Mucosa of rectum (tissue), 2 donors: Measurements from ENCODE around the gene PCNP.

ENCODE experiments used
- H3K27ac ChIP-seq, 2 donors: one replicate each; pipeline ENCODE4 v1.7.0; 2013; ENCODE audit warnings: inconsistent platforms in 2 of 2, low read depth in 2 of 2, low read length in 2 of 2
- H3K27me3 ChIP-seq, 2 donors: one replicate each; pipeline ENCODE4 v1.7.0; 2013; ENCODE audit warnings: low read length in 2 of 2; ENCODE audit not compliant: control insufficient read depth in 2 of 2, insufficient read depth in 2 of 2
- H3K36me3 ChIP-seq, 2 donors: one replicate each; pipeline ENCODE4 v1.7.0; 2013; ENCODE audit warnings: low read length in 2 of 2; ENCODE audit not compliant: control insufficient read depth in 2 of 2, insufficient read depth in 2 of 2
- H3K4me1 ChIP-seq, 2 donors: one replicate each; pipeline ENCODE4 v1.7.0; 2013; ENCODE audit warnings: low read length in 2 of 2, mild to moderate bottlenecking in 1 of 2; ENCODE audit not compliant: control insufficient read depth in 2 of 2, insufficient read depth in 2 of 2
- H3K4me3 ChIP-seq, 2 donors: one replicate each; pipeline ENCODE4 v1.7.0; 2013; ENCODE audit warnings: low read length in 2 of 2
- H3K9ac ChIP-seq, 2 donors: one replicate each; pipeline ENCODE4 v1.7.0; 2013; ENCODE audit warnings: low read length in 2 of 2, low read depth in 1 of 2, mild to moderate bottlenecking in 1 of 2
- H3K9me3 ChIP-seq, 2 donors: one replicate each; pipeline ENCODE4 v1.7.0; 2013; ENCODE audit warnings: low read length in 2 of 2; ENCODE audit not compliant: control insufficient read depth in 2 of 2
- donor health status: healthy.
- donor health status: Normal muscosa, but diverticular disease.

Gene PCNP

GRCh38 chr3:101573449-101574387 lies at the start of gene PCNP:
Gene PCNP (plus strand): TSS chr3:101574180. CDS start chr3:101574216, 36 bp downstream.
- Histone ChIP-seq H3K36me3 (peaks cover 0 to 5% of the 10 kb centered on the region in 2 donors), H3K4me1 (peaks cover 16 to 18% of the 10 kb centered on the region in 2 donors), H3K9me3 (no peaks in the 10 kb centered on the region), H3K4me3 (peak within 1 kb of the TSS; percentile 80 to 100), H3K27ac (peak within 1 kb of the TSS; percentile 96 to 97), H3K9ac (peak within 1 kb of the TSS; percentile 97 to 99), H3K27me3 (no peaks in the 10 kb centered on the region)

GRCh38 chr3:101527441-101527840 lies 46.5 kb upstream of the PCNP start:
- Histone ChIP-seq H3K9ac (no peak overlapping the region), H3K4me1 (no peaks in the 10 kb centered on the region), H3K4me3 (no peak overlapping the region), H3K36me3 (no peaks in the 10 kb centered on the region), H3K9me3 (no peaks in the 10 kb centered on the region), H3K27ac (no peak overlapping the region), H3K27me3 (no peaks in the 10 kb centered on the region)

GRCh38 chr3:101527906-101528305 lies 46.1 kb upstream of the PCNP start:
- H3K36me3 ChIP-seq, result no peaks in the 10 kb centered on the region
- no peak overlapping the region for H3K9ac ChIP-seq
- no peak overlapping the region for H3K27ac ChIP-seq
- no peaks in the 10 kb centered on the region for H3K4me1 ChIP-seq
- H3K9me3 ChIP-seq, result no peaks in the 10 kb centered on the region
- no peaks in the 10 kb centered on the region for H3K27me3 ChIP-seq
- H3K4me3 ChIP-seq, result no peak overlapping the region

- Histone ChIP-seq H3K9ac (no peak overlapping the region), H3K4me1 (no peaks in the 10 kb centered on the region), H3K9me3 (no peaks in the 10 kb centered on the region), H3K36me3 (no peaks in the 10 kb centered on the region), H3K27me3 (no peaks in the 10 kb centered on the region), H3K4me3 (no peak overlapping the region), H3K27ac (no peak overlapping the region)
These were observed 43.9 kb upstream of the PCNP start for GRCh38 chr3:101529816-101530685.

GRCh38 chr3:101530686-101531047 lies 43.3 kb upstream of the PCNP start:
- no peak overlapping the region for H3K4me3 ChIP-seq
- no peaks in the 10 kb centered on the region for H3K4me1 ChIP-seq
- no peak overlapping the region for H3K9ac ChIP-seq
- H3K9me3 ChIP-seq, result no peaks in the 10 kb centered on the region
- H3K36me3 ChIP-seq, result no peaks in the 10 kb centered on the region
- H3K27me3 ChIP-seq, result no peaks in the 10 kb centered on the region
- H3K27ac ChIP-seq, result no peak overlapping the region

- no peak overlapping the region for H3K9ac ChIP-seq
- no peak overlapping the region for H3K4me3 ChIP-seq
These were observed 42.4 kb upstream of the PCNP start for GRCh38 chr3:101531473-101532086.

GRCh38 chr3:101532783-101533602 lies 41.0 kb upstream of the PCNP start:
- Histone ChIP-seq H3K27ac (no peak overlapping the region), H3K9me3 (no peaks in the 10 kb centered on the region), H3K4me1 (no peaks in the 10 kb centered on the region), H3K36me3 (no peaks in the 10 kb centered on the region), H3K4me3 (no peak overlapping the region), H3K9ac (no peak overlapping the region), H3K27me3 (no peaks in the 10 kb centered on the region)

More at GRCh38 chr3:101531473-101532086, 42.4 kb upstream of the PCNP start:
- no peaks in the 10 kb centered on the region for H3K27me3 ChIP-seq
- no peaks in the 10 kb centered on the region for H3K4me1 ChIP-seq
- H3K27ac ChIP-seq, result no peak overlapping the region
- H3K9me3 ChIP-seq, result no peaks in the 10 kb centered on the region
- no peaks in the 10 kb centered on the region for H3K36me3 ChIP-seq

GRCh38 chr3:101533603-101533968 lies 40.4 kb upstream of the PCNP start:
- H3K9ac ChIP-seq, result no peak overlapping the region
- H3K36me3 ChIP-seq, result no peaks in the 10 kb centered on the region
- no peaks in the 10 kb centered on the region for H3K27me3 ChIP-seq
- H3K9me3 ChIP-seq, result no peaks in the 10 kb centered on the region
- H3K27ac ChIP-seq, result no peak overlapping the region
- no peaks in the 10 kb centered on the region for H3K4me1 ChIP-seq
- no peak overlapping the region for H3K4me3 ChIP-seq

DNA sequence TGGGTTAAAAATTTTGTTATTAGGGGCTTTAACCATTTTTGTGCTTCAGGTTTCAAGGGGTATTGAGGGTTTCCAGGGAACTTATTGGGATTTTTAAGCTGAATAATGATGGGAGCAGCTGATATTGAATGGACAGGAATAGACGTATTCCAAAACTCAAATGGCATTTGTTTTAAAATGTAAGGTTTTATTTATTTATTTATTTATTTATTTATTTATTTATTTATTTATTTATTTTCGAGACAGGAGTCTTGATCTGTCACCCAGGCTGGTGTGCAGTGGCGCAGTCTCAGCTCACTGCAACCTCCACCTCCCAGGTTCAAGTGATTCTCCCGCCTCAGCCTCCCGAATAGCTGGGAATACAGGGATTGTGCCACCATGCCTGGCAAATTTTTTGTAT lies 38.8 kb upstream of the PCNP start:
- H3K9me3 ChIP-seq, result no peaks in the 10 kb centered on the region
- no peaks in the 10 kb centered on the region for H3K36me3 ChIP-seq
- no peaks in the 10 kb centered on the region for H3K4me1 ChIP-seq
- H3K27me3 ChIP-seq, result no peaks in the 10 kb centered on the region
- no peak overlapping the region for H3K4me3 ChIP-seq
- no peak overlapping the region for H3K27ac ChIP-seq
- H3K9ac ChIP-seq, result no peak overlapping the region
